ENCODE data around the gene LAMA2. TPM values are rescaled to one million over a fixed set of nuclear protein-coding genes. Genes with fewer than 3 reads are reported as not detected.

Gene LAMA2
- total RNA-seq, 5 donors from 2014 or later (not counting 1 experiment from before 2014, with no cell fraction given), result 0.30 to 0.62 (median 0.45) TPM

GRCh38 chr6:129289442-129289841, 406.5 kb downstream of the LAMA2 start:
- WGBS (ENCODE audit: insufficient coverage), result no CpG with 5 or more reads among the region's 1 CpG
- Mint-ChIP-seq H3K4me1 (peaks cover 0 to 5% (median 1%) of the 10 kb centered on the region in 3 donors), H3K9me3 (no peaks in the 10 kb centered on the region), H3K27me3 (peaks cover 0 to 14% of the 10 kb centered on the region in 2 donors), H3K4me3 (no peak overlapping the region), H3K36me3 (no peaks in the 10 kb centered on the region), H3K27ac (no peak overlapping the region)
- CTCF ChIA-PET, result no interaction called here
- POLR2A ChIA-PET, result no interaction called here
- ATAC-seq (replicated peaks in 1 of 4) (no peak), DNase-seq (no peak)
- no peaks in the 10 kb centered on the region for H3K9me3 ChIP-seq
- H3K27me3 ChIP-seq (replicated peaks in 1 of 2; ENCODE audit: control insufficient read depth in 2 of 2, extremely low read depth in 1 of 2, insufficient read depth in 2 of 2, low read length in 1 of 2), result no peaks in the 10 kb centered on the region
- H3K4me1 ChIP-seq (ENCODE audit: control insufficient read depth in 1 of 2, extremely low read depth in 1 of 2, insufficient read depth in 2 of 2, low read length in 2 of 2), result no peaks in the 10 kb centered on the region
- H3K36me3 ChIP-seq (ENCODE audit: control insufficient read depth in 2 of 2, extremely low read depth in 1 of 2, insufficient read depth in 1 of 2, low read length in 1 of 2), result no peaks in the 10 kb centered on the region
- no peak overlapping the region for H3K27ac ChIP-seq (ENCODE audit: low read length)
- no peak overlapping the region for H3K4me3 ChIP-seq (ENCODE audit: control insufficient read depth in 1 of 2, extremely low read depth in 1 of 2, low read length in 1 of 2)

- Mint-ChIP-seq H3K36me3 (no peaks in the 10 kb centered on the region), H3K4me3 (no peak overlapping the region), H3K4me1 (no peaks in the 10 kb centered on the region), H3K9me3 (no peaks in the 10 kb centered on the region), H3K27ac (no peak overlapping the region), H3K27me3 (peaks cover 0 to 12% of the 10 kb centered on the region in 2 donors)
- Histone ChIP-seq H3K27me3 (replicated peaks in 1 of 2; ENCODE audit: control insufficient read depth in 2 of 2, extremely low read depth in 1 of 2, insufficient read depth in 2 of 2, low read length in 1 of 2) (no peaks in the 10 kb centered on the region), H3K27ac (ENCODE audit: low read length) (no peak overlapping the region), H3K9me3 (no peaks in the 10 kb centered on the region), H3K36me3 (ENCODE audit: control insufficient read depth in 2 of 2, extremely low read depth in 1 of 2, insufficient read depth in 1 of 2, low read length in 1 of 2) (no peaks in the 10 kb centered on the region), H3K4me1 (ENCODE audit: control insufficient read depth in 1 of 2, extremely low read depth in 1 of 2, insufficient read depth in 2 of 2, low read length in 2 of 2) (no peaks in the 10 kb centered on the region), H3K4me3 (ENCODE audit: control insufficient read depth in 1 of 2, extremely low read depth in 1 of 2, low read length in 1 of 2) (no peak overlapping the region)
- CTCF ChIA-PET, result no interaction called here
- POLR2A ChIA-PET, result no interaction called here
- no peak for DNase-seq
- ATAC-seq (replicated peaks in 1 of 4), result no peak
- 96% methylated on average over 10 of the region's 15 CpGs for WGBS (ENCODE audit: insufficient coverage)
Measured at GRCh38 chr6:129292836-129293235, 409.9 kb downstream of the LAMA2 start.

GRCh38 chr6:129297592-129297991, 414.7 kb downstream of the LAMA2 start:
- Mint-ChIP-seq H3K9me3 (no peaks in the 10 kb centered on the region), H3K27ac (no peak overlapping the region), H3K27me3 (peaks cover 0 to 4% of the 10 kb centered on the region in 2 donors), H3K4me1 (no peaks in the 10 kb centered on the region), H3K36me3 (no peaks in the 10 kb centered on the region), H3K4me3 (no peak overlapping the region)
- DNase-seq (no peak), ATAC-seq (replicated peaks in 1 of 4) (no peak)
- CTCF ChIA-PET, result no interaction called here
- H3K9me3 ChIP-seq, result no peaks in the 10 kb centered on the region
- no CpG with 5 or more reads among the region's 5 CpGs for WGBS (ENCODE audit: insufficient coverage)
- no peak overlapping the region for H3K4me3 ChIP-seq (ENCODE audit: control insufficient read depth in 1 of 2, extremely low read depth in 1 of 2, low read length in 1 of 2)
- POLR2A ChIA-PET, result no interaction called here
- H3K4me1 ChIP-seq (ENCODE audit: control insufficient read depth in 1 of 2, extremely low read depth in 1 of 2, insufficient read depth in 2 of 2, low read length in 2 of 2), result no peaks in the 10 kb centered on the region
- no peak overlapping the region for H3K27ac ChIP-seq (ENCODE audit: low read length)
- no peaks in the 10 kb centered on the region for H3K27me3 ChIP-seq (replicated peaks in 1 of 2; ENCODE audit: control insufficient read depth in 2 of 2, extremely low read depth in 1 of 2, insufficient read depth in 2 of 2, low read length in 1 of 2)
- no peaks in the 10 kb centered on the region for H3K36me3 ChIP-seq (ENCODE audit: control insufficient read depth in 2 of 2, extremely low read depth in 1 of 2, insufficient read depth in 1 of 2, low read length in 1 of 2)

GRCh38 chr6:129302671-129303070, 419.7 kb downstream of the LAMA2 start:
- H3K9me3 ChIP-seq, result no peaks in the 10 kb centered on the region
- ChIA-PET CTCF (interaction anchor here in 1 of 2 donors (0.7 kb wide), 3 partner anchors 9 to 578 kb away, joined by 3 read pairs; no protein-coding TSS in a partner anchor), POLR2A (no interaction called here)
- H3K27me3 ChIP-seq (replicated peaks in 1 of 2; ENCODE audit: control insufficient read depth in 2 of 2, extremely low read depth in 1 of 2, insufficient read depth in 2 of 2, low read length in 1 of 2), result no peaks in the 10 kb centered on the region
- H3K9me3 Mint-ChIP-seq, result no peaks in the 10 kb centered on the region
- no peaks in the 10 kb centered on the region for H3K36me3 Mint-ChIP-seq
- no peak overlapping the region for H3K27ac Mint-ChIP-seq
- no peak for DNase-seq
- H3K4me3 Mint-ChIP-seq, result no peak overlapping the region
- peaks cover 3 to 7% of the 10 kb centered on the region in 2 donors for H3K27me3 Mint-ChIP-seq
- WGBS (ENCODE audit: insufficient coverage), result no CpG with 5 or more reads among the region's 2 CpGs
- H3K36me3 ChIP-seq (ENCODE audit: control insufficient read depth in 2 of 2, extremely low read depth in 1 of 2, insufficient read depth in 1 of 2, low read length in 1 of 2), result no peaks in the 10 kb centered on the region
- H3K4me3 ChIP-seq (ENCODE audit: control insufficient read depth in 1 of 2, extremely low read depth in 1 of 2, low read length in 1 of 2), result no peak overlapping the region
- H3K27ac ChIP-seq (ENCODE audit: low read length), result no peak overlapping the region
- no peaks in the 10 kb centered on the region for H3K4me1 Mint-ChIP-seq
- no peak for ATAC-seq (replicated peaks in 1 of 4)
- no peaks in the 10 kb centered on the region for H3K4me1 ChIP-seq (ENCODE audit: control insufficient read depth in 1 of 2, extremely low read depth in 1 of 2, insufficient read depth in 2 of 2, low read length in 2 of 2)

- Mint-ChIP-seq H3K4me1 (no peaks in the 10 kb centered on the region), H3K9me3 (no peaks in the 10 kb centered on the region), H3K27ac (no peak overlapping the region), H3K4me3 (no peak overlapping the region), H3K36me3 (no peaks in the 10 kb centered on the region), H3K27me3 (peaks cover 3 to 23% of the 10 kb centered on the region in 2 donors)
- Histone ChIP-seq H3K27ac (ENCODE audit: low read length) (no peak overlapping the region), H3K27me3 (replicated peaks in 1 of 2; ENCODE audit: control insufficient read depth in 2 of 2, extremely low read depth in 1 of 2, insufficient read depth in 2 of 2, low read length in 1 of 2) (no peaks in the 10 kb centered on the region), H3K9me3 (no peaks in the 10 kb centered on the region), H3K36me3 (ENCODE audit: control insufficient read depth in 2 of 2, extremely low read depth in 1 of 2, insufficient read depth in 1 of 2, low read length in 1 of 2) (no peaks in the 10 kb centered on the region), H3K4me3 (ENCODE audit: control insufficient read depth in 1 of 2, extremely low read depth in 1 of 2, low read length in 1 of 2) (no peak overlapping the region), H3K4me1 (ENCODE audit: control insufficient read depth in 1 of 2, extremely low read depth in 1 of 2, insufficient read depth in 2 of 2, low read length in 2 of 2) (no peaks in the 10 kb centered on the region)
- DNase-seq, result no peak
- ATAC-seq (replicated peaks in 1 of 4), result no peak
- no CpG with 5 or more reads among the region's 1 CpG for WGBS (ENCODE audit: insufficient coverage)
- CTCF ChIA-PET, result no interaction called here
- POLR2A ChIA-PET, result no interaction called here
Measured at GRCh38 chr6:129306826-129307225, 423.9 kb downstream of the LAMA2 start.

- H3K9me3 Mint-ChIP-seq, result no peaks in the 10 kb centered on the region
- Histone ChIP-seq H3K9me3 (no peaks in the 10 kb centered on the region), H3K4me3 (ENCODE audit: control insufficient read depth in 1 of 2, extremely low read depth in 1 of 2, low read length in 1 of 2) (no peak overlapping the region), H3K27ac (ENCODE audit: low read length) (no peak overlapping the region), H3K27me3 (replicated peaks in 1 of 2; ENCODE audit: control insufficient read depth in 2 of 2, extremely low read depth in 1 of 2, insufficient read depth in 2 of 2, low read length in 1 of 2) (no peaks in the 10 kb centered on the region), H3K36me3 (ENCODE audit: control insufficient read depth in 2 of 2, extremely low read depth in 1 of 2, insufficient read depth in 1 of 2, low read length in 1 of 2) (no peaks in the 10 kb centered on the region), H3K4me1 (ENCODE audit: control insufficient read depth in 1 of 2, extremely low read depth in 1 of 2, insufficient read depth in 2 of 2, low read length in 2 of 2) (no peaks in the 10 kb centered on the region)
- no peak for ATAC-seq (replicated peaks in 1 of 4)
- DNase-seq, result no peak
- H3K4me3 Mint-ChIP-seq, result no peak overlapping the region
- peaks cover 3 to 23% of the 10 kb centered on the region in 2 donors for H3K27me3 Mint-ChIP-seq
- no peaks in the 10 kb centered on the region for H3K36me3 Mint-ChIP-seq
- no peaks in the 10 kb centered on the region for H3K4me1 Mint-ChIP-seq
- ChIA-PET POLR2A (no interaction called here), CTCF (no interaction called here)
- H3K27ac Mint-ChIP-seq, result no peak overlapping the region
- WGBS (ENCODE audit: insufficient coverage), result no CpG with 5 or more reads among the region's 2 CpGs
Measured at GRCh38 chr6:129307845-129308244, 424.9 kb downstream of the LAMA2 start.

GRCh38 chr6:129309154-129309553, 426.2 kb downstream of the LAMA2 start:
- H3K27ac Mint-ChIP-seq, result no peak overlapping the region
- no peaks in the 10 kb centered on the region for H3K4me1 Mint-ChIP-seq
- Histone ChIP-seq H3K9me3 (no peaks in the 10 kb centered on the region), H3K27ac (ENCODE audit: low read length) (no peak overlapping the region), H3K27me3 (replicated peaks in 1 of 2; ENCODE audit: control insufficient read depth in 2 of 2, extremely low read depth in 1 of 2, insufficient read depth in 2 of 2, low read length in 1 of 2) (no peaks in the 10 kb centered on the region), H3K4me3 (ENCODE audit: control insufficient read depth in 1 of 2, extremely low read depth in 1 of 2, low read length in 1 of 2) (no peak overlapping the region), H3K36me3 (ENCODE audit: control insufficient read depth in 2 of 2, extremely low read depth in 1 of 2, insufficient read depth in 1 of 2, low read length in 1 of 2) (no peaks in the 10 kb centered on the region), H3K4me1 (ENCODE audit: control insufficient read depth in 1 of 2, extremely low read depth in 1 of 2, insufficient read depth in 2 of 2, low read length in 2 of 2) (no peaks in the 10 kb centered on the region)
- CTCF ChIA-PET, result no interaction called here
- no peaks in the 10 kb centered on the region for H3K36me3 Mint-ChIP-seq
- no peaks in the 10 kb centered on the region for H3K9me3 Mint-ChIP-seq
- DNase-seq (no peak), ATAC-seq (replicated peaks in 1 of 4) (no peak)
- WGBS (ENCODE audit: insufficient coverage), result no CpG with 5 or more reads among the region's 1 CpG
- POLR2A ChIA-PET, result no interaction called here
- no peak overlapping the region for H3K4me3 Mint-ChIP-seq
- H3K27me3 Mint-ChIP-seq, result peaks cover 3 to 23% of the 10 kb centered on the region in 2 donors

Data from T-cell (primary cell).